GM19193 (cell line): ENCODE results near the gene TCF7L2.

ENCODE experiments used
- POLR2A ChIP-seq: IDR thresholded peaks from 4 replicates; pipeline ENCODE4 v1.6.1; 2011; ENCODE audit not compliant: insufficient read depth, insufficient read length; ENCODE audit errors: extremely low read depth

TCF7L2 gene

DNA sequence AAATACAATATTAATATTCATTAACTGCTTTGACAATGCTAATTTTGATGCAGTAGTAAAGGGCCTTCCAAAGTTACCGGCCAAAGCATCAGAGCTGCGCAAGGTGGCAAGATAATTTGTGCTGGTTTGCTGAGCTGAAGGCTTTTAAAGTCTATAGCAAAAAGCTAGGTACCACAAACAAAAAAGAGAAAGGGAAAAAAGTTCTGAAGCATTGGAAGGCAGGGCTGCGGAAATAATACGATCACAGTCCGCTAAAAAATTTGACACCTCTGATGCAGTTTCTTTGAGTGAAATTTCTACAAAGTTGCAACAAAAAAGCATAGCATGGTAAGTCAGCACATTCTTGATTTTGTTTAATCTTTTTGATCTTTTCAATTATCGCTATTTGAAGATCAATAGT lies 175.6 kb downstream of the TCF7L2 start:
- TF ChIP-seq POLR2A: no peak

- no peak for TF ChIP-seq POLR2A
Measured at GRCh38 chr10:113126229-113127201, 176.5 kb downstream of the TCF7L2 start.

- TF ChIP-seq POLR2A: no peak
Measured at GRCh38 chr10:113127261-113127900, 177.3 kb downstream of the TCF7L2 start.

DNA sequence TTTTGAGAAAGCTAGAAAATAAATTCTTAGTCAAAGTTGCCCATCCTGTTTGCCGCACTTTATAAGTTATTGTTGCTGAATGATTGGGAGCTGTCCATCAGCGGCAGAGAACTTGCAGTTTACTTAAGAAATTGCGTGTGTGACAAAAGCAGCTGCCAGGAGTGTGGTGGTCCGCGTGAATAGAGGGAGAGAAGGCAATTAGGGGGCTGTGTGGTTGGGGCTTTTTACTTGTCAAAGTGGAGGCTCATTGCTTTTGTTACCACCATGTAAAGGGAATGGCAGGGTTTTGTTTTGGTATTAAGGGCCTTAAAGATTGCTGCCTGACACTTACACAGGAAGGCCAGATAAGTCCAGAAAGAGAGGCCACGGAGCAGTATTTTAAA lies 177.8 kb downstream of the TCF7L2 start:
- no peak for TF ChIP-seq POLR2A

DNA sequence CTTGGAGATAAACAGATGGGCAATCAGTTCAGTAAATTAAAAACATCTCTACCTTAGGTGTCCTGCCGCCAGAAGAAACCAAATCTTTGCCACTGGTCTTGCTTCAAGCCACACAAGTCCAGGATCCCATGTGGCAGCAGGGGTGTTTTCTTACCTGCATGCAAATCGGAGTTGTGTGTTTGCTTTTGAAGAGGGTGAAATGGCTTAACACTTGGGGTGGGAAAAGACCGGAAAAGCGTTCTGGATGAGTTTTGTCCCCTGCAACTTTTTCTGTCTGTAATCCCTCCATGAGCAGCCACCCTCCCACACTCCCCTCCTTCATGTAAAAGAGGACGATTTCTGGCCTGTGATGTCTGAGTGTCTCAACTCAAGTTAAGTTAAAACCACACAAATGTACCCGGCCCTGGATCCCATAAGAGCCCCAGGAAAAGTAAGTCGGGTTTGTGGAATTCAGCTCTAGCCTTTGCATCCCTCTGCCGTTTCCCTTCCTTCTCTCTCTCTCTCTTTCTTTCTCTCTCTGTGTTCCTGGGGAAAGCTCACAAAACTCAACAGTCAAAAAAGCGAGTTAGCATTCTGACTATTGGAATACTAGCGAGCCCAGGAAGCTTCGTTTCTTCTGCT lies 178.5 kb downstream of the TCF7L2 start:
- TF ChIP-seq POLR2A: no peak

DNA sequence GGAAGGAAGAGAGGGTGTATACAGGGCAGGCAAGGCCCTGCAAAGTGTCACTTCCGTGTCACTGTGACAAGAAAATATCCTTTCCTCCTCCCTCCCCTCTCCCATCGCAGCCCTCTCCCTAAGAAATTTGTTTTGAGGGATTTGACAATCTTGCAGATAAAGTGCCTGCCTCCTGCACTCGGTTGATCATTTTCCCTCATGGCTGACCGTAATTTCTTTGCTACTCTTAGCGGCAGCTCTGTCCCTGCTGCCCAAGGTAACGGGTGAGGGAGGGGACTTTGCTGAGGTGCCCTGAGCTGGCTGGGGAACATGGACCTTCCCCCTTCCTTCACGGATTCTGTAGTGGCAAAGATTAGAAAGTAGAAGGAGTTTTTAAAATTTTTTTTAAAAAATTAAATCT lies 179.1 kb downstream of the TCF7L2 start:
- TF ChIP-seq POLR2A: no peak

DNA sequence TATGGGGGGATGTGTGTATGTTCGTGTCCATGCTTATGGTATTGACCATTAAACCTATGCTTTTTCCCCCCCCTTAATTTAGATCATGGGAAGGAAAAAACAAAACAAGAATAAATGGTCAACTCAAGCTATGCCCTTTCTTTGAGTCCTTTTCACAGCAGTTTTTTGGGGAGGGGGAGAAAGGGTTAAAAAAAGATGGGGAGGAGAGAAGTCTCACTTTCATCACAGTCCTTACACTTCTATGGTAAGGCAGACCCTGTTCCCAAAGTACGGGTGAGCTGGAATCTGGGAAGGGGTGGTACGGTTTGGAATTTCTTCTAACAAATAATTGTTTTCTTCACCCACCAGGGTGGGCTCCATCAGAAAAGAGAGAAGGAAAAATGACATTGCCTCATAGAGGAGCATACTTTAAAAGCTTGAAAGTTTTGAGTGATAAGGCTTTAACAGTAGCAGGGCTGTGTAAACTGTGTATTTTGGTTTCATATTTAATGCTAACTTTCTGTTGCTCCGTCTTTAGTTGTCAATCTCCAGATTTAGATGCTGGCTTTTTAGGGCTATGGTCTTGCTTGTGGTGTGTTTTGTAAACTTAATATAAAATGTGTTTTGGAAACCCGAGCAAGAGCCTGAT lies 180.1 kb downstream of the TCF7L2 start:
- TF ChIP-seq POLR2A: no peak

- no peak for TF ChIP-seq POLR2A
Measured at GRCh38 chr10:113131613-113132261, 181.7 kb downstream of the TCF7L2 start.

- no peak for TF ChIP-seq POLR2A
Measured at GRCh38 chr10:113132591-113133121, 182.6 kb downstream of the TCF7L2 start.

DNA sequence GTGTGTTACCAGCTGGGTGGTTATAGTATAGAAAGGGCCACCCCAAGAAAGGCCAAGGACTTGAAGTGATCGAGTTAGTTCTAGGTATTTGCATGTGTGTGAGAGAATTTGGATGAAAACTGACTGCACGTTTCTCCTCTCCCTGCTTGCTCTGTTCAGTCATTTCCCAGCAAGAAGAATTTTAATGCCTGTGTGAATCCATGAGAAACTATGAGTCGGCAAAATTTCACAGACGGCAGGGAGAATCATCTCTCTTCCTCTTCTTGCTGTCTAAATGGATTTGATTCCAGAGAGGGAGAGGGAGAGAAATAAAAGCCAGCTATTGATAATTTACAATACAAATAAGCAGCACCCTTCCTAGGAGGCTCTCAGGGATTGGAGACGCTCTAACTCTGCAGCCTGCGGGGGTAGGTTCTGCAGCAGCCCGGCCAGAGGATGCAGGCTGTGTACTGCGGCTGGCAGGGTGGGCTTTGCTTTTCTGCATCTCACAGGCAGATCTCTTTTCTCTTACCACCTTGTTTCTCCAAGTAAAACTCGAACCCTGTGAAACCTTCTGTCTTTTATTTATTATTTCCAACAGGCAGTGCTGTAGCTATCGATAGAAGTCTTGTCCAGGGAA lies 183.6 kb downstream of the TCF7L2 start:
- no peak for TF ChIP-seq POLR2A

DNA sequence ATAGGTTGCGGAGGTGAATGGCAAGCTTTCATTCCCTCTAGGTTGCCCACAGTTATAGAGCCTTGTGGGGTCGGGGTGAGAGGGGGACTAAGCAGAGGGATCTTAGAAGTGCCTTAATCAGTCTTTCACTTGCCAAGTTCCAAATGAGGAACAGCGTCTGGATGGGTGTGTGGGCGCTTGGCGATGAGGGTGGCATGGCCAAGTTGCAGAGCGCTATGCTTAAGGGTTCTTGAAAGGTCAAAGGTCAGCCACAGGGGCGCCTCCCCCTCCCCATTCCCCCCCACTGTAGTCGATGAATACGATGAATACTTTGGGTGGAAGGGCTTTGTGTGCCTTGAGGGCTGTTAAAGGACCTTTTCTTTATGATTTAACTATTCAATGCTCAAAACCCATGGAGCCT lies 185.0 kb downstream of the TCF7L2 start:
- TF ChIP-seq POLR2A: no peak

DNA sequence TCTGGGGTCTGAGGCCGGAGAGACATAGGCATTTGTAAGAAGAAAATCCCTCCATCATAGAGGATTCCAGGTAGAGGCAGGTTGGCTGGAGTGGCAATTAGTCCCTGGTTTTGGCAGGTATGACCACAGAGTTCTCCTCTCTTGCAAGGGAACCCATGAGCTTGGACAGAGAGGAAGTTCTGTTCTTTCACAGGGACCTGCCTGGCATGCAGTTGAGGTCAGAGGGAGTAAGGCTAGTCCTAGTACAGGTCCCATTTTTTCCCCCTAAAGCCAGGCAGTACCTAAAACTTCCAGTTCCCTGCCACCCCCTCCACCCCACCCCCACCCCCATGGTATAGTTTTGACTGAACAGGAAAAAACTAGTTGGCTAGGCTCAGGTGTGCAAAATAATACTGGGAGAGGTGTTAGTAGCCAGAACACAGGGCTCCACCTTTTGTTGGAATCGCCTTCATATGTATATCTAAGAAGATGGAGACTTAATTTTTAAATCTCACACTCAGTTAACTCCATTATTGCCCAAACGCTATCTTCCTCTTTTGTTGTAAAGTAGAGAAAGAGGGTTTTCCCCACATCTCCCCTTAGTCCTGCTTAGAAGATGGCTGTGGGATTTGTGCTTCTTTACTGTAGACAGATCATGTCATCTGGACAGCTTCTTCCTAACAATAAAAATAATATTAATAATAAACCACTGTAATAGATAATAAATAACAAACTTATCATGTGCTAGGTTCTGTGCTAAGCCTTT lies 188.1 kb downstream of the TCF7L2 start:
- no peak for TF ChIP-seq POLR2A

- TF ChIP-seq POLR2A: no peak
Measured at GRCh38 chr10:113138937-113139585, 189.0 kb downstream of the TCF7L2 start.
